ENCODE results near the gene ARHGEF7.

ARHGEF7 gene

DNA sequence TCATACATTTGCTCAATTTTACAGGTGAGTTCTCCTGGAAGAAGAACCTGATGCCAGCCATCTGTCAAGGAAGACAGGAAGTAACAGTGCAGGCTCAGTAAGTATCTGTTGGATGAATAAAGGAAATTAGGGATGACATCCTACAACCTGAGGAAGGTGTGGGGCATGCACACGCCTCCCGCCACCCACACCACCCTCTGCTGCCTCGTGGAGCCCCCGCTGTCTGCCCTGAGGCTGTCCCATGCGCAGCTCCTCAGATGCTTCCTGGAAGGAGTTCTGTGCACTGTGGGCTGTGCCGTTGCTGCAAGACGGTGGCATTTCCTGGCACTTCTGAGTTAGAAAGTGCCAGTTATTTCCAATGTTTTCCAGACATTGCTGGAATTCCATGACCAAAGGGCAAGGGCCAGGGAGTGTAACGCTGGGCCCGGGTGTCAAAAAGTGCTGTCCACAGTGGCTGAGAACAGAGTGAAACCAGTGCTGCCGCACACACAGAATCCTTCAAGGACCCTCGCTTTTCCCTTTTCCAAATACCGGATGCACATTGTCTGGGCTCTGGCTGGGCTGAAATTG is 201.1 kb downstream of the ARHGEF7 start:
- DNase-seq, result no peak

DNA sequence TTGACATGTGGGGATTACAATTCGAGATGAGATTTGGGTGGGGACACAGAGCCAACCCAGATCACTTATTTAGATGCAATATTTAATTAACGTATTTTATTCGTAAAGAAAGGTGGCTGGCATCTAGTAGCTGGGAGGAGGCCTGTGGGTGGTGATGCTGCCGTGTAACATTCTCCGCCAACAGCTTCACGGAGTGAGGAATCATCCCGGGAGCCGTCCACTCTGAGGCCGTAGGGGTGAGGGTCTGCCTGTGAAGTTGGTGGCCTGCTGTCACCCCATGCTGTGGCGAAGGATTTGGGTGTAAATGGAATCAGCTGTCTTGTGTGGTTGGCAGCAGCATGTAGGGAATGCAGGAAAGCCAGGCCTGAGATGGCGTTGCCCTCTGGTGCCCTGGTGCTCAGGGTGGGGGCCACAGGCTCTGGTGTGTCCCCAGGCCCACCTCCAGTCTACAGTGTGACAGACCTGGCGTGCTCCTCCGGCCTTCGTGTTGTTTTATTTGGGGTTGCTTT is 202.0 kb downstream of the ARHGEF7 start:
- no peak for DNase-seq

DNA sequence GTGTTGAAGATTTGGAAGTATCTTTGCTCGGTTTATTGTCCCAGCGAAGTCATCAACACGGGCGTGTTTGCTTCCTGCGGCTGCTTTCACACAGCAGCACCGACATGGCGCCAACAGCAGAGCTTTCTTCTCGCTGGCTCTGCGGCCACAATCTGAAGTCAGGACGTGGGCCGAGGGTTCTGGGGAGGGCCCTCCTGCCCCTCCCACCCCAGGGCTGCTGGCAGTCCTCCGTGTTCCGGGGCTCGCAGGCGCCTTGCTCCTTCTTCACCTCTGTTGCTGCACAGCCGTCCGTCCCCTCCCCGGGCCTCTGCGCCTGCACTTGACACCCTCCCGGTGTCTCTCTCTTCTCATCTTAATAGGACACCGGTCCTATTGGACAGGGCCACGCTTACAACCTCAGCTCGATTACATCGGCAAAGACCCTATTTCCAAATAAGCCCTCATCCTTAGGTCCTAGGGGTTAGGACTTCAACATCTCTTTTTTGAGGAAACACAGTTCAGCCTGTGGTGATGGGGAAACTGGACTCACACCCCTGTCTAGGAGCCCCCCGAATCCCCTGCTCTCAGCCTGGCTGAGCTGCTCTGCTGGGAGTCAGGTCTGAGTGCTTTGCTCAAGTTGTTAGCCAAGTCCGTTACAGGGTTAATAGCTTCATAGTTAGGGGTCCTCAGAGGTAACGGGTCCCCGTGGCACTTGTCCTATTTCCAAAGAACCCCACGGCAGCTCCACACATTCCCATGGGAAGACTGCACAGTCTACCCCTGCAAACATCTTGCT is 202.6 kb downstream of the ARHGEF7 start:
- DNase-seq, result no peak

DNA sequence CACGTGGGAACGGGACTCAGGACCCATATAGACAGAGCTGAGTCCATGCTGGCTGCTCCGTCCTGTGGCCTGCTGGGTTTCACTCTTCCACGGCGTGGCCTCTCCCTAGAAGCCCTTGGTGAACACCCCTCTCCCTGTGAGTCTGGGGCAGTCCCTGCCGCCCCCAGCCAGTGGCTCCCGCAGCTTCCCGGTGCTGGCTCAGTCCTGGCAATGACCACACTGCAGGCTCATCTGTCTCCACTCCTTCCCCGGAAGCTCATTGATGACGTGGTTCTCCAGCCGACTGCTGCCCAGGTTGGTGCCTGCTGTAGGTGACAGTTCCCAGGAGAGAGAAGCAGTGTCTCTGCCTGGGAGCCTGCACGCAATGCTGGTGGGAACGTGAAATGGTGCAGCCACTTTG is 203.3 kb downstream of the ARHGEF7 start:
- DNase-seq, result no peak

DNA sequence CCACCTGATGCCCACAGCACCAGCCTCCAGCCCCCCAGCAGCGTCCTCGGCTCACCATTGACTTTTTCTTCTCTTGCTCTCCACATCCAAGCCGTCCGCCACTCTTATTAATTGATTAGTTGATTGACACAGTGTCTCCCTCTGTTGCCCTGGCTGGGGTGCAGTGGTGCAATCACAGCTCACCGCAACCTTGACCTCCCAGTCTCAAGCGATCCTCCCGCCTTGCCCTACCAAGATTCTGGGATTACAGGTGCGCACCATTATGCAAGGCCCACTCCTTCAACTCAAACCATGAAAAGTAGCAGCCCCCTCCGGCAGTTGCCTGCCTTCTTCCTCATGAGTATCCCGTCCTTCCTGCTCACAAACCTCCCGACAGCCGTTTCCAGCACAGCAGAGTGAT is 204.4 kb downstream of the ARHGEF7 start:
- no peak for DNase-seq

DNA sequence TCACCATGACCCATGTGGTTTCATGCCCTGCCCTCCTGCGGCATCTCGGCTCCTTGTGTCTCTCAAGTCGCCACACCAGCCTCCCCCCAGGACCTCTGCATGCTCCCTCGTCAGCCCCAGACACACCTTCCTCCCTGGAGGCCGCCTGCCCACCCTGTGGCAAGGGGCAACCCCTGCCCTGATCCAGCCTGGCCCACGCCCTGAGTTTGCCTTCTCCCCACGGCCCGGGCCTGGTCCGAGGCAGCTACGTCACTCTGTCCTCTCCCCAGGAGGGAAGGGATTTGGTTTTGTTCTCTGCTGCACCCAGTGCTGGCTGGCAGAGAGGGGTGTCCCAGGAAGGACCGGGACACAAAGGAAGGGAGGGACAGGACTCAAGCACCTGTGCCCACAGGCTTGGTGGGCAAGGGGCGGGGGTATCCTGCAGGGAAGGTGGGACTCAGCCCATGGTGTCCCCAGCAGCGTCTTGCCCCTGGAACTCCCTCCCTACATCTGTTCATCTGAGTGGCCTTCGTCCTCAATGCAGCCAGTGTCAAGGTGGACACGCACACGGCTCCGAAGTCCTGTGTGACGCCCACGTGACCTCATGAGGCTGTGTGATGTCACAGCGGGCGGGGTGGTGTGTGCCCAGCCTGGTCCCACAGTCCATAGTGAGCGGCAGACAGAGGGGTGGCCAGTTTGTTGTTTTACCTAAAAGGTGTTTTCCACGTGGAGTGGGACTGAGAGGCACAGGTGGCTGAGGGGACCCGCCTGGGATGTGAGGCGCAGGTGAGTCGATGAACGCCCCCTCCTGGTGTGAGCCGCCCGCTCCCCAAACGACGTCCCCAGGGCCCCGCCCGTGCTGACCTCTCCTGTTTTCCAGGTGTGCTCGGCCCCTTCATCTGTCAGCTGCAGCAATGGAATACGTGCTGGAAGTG is 205.1 kb downstream of the ARHGEF7 start, which contains the start of gene TEX29:
TEX29 (plus strand) TSS at position 645 of the 914 bp plus-strand sequence; CDS start at position 894, 249 bp downstream.
- DNase-seq, result no peak

DNA sequence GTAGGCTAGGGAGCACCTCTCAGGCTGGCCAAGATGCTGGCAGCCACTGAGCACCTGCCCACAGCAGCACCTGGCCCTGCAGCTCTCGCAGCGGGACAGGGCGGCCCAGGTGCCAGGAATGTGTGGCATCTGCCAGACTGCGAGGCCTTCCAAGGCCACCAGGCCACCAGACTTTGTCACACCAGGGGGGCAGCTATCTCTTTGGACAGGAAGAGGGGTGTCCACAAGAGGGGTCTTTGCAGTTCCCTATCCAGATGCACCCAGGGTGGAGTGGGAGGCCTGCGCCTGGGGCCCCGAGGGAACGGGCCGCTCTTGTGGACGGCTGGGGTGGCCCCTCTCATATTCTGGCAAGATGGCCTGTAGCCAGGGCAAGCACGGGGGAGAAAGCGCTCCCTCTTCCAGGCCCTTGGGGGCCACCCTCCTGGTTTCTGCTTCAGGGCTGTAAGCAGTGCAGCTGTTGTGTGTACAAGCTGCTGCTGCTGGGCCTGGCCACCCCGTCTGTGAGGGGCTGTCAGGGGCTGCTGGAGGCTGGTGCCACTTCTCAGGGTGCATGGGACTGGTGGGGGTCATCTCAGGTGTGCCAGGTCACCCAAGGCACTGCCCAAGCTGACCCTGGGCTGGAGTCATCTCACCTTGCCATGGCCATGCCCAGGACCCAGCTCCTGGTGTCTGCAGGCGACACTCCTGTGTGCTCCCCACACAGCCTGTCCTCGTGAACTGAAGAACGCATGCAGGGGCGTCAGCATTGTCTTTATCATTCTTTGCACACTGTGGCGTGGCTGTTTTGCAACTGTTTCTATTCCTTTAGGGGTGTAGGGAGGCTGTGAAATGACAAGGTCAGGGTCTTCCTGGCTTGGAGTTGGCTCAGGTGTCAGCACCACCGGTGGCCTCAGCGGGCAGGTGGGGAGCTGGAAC is 207.1 kb downstream of the ARHGEF7 start:
- DNase-seq, result no peak

DNA sequence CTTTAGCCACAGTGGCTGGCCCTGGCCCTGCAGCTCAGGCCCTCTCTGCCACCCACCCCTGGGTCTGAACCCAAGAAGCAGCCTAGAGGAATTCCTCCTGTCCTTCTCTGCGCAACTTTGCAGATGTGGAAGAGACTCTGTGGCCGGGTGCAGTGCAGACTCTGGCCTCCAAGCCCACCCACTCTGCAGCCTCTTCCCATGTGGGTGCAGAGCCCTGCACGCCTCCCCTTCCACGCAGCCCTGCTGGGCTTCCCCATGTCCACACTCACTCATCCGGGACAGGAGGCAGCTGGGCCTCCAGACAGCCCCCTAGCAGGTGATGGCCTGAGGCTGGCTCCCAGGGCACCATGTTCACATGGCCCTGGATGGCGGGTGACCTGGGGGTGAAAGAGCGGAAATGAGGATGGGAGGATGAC is 207.8 kb downstream of the ARHGEF7 start:
- no peak for DNase-seq

DNA sequence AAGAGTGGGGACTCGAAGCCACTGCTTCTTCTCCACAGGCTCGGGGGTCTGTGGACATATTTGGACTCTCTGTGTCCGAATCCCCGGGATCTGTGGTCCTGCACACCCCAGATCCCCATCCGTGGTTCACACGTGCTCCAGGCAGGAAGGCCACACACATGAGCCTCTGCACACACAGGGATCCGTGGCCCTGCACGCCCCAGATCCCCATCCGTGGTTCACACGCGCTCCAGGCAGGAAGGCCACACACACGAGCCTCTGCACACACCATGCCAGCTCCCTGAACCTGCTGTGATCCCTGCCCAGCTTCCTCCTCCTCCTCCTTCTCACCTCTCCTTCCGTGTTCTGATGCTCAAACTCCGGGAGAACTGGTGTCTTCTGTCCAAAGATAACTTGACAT is 208.4 kb downstream of the ARHGEF7 start:
- DNase-seq, result no peak

DNA sequence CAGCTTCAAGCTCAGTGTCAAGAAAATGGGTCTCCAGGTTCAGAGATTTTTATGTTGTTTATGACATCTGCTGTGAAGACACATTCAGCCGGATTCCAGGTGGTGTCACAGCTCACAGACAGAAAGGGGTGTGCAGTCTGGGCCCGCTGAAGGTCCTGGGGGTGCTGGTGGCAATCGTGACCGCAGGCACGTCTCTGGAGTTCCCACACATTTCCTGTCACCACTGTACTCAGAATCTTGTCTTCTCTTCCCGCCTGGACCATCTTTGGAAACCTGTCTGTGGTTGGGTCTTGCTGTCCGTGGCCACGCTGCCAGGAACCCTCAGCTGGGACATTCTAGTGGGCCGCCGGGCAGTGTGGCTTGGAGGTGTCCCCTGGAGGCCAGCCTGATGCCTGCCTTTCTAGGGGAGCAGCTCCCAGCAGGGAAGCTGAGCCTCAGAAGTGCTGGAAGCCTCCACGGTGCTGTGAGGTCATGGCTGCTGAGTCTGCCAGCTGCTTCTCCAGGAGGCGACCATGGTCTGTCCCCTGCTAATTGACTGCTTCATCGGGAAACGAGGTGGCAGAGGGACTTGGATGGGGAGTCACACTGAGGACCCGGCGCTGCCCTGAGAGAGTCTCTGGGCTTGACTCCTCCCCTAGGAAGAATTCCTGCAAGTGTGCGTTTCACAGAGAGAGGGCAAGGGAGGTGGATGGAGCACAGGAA is 209.0 kb downstream of the ARHGEF7 start:
- no peak for DNase-seq

DNA sequence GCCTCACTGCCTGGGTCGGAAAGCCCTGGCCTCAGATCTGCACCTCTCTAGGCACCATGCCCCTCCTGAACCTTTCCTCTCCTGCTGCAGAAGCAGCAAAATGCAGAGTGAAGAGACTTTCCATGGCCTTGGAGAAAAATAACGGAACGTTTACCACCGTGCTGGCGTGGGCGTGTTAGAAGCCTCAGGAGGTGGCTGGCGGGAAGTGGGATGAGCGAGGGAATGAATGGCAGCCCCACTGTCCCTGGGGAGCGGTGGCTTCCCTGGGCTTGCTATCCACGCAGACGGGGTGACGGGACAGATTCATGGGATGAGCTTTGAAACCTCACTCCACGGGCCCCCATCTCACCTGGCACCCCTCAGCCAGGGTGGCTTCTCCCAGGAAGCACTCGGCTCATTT is 209.6 kb downstream of the ARHGEF7 start:
- no peak for DNase-seq

DNA sequence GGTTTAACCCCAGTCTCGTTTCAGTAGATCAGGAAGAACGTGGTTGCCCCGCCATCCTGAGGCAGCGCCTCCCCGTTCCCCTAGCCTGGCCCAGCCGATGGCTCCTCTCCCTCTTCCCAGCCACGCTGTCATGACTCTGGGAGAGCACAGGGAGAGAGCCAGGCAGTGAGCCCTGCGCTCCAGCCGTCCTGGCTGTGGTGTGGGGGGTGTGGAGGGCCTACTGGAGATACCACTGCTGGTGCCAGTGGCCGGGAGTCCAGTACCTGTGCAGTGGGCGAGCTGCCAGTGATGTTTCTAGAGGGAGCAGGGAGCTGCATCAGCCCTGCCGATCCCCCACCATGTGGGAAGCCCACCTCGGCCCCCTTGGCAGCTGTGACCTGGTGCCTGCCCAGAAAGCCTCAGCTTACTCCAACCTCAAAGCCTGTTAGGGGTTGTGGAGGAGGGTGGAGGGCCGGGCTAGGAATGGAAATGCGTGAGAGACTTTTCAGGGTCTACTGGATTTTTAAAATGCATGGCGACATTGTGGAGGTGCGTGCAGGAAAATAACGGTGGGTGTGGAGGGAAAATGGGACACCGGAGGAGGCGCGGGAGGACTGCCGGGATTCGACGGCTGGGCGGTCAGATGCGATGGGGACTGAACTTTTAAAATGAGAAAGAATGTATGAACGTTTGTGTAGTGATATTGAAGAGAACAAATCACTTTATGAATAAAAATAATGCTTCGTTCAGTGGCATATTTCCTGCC is 210.2 kb downstream of the ARHGEF7 start:
- no peak for DNase-seq

DNA sequence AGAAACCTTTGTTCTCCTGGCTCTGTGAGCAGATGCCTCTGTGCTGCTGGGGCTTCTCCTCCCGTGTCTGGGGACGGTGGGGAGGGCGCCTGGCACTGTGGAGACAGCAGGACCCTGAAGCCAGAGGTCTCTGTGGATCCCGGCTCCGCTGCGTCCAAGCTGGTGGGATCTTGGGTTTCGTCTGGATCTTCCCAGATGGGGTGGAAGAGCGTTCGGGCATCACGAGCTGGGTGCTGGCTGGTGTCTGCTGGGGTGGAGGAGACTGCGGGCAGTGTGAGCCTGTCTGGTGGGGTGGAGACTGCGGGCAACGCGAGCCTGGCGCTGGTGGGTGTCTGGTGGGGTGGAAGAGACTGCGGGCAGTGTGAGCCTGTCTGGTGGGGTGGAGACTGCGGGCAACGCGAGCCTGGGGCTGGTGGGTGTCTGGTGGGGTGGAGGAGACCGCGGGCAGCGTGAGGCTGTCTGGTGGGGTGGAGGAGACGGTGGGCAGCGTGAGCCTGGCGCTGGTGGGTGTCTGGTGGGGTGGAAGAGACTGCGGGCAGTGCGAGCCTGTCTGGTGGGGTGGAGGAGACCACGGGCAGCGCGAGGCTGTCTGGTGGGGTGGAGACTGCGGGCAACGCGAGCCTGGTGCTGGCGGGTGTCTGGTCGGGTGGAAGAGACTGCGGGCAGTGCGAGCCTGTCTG is 211.0 kb downstream of the ARHGEF7 start:
- no peak for DNase-seq

DNA sequence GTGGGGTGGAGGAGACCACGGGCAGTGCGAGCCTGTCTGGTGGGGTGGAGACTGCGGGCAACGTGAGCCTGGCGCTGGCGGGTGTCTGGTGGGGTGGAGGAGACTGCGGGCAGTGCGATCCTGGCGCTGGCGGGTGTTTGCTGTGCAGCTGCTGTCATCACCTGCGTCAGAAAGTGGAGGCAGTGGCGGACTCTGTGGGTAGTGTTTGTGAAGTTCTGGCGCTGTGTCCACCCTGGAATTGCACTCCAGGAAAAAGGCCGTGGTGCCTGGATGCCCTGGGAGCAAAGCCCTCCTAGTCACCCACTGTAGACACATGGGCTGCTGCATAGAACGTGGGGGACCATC is 211.5 kb downstream of the ARHGEF7 start:
- peak; percentile 27 for DNase-seq

DNA sequence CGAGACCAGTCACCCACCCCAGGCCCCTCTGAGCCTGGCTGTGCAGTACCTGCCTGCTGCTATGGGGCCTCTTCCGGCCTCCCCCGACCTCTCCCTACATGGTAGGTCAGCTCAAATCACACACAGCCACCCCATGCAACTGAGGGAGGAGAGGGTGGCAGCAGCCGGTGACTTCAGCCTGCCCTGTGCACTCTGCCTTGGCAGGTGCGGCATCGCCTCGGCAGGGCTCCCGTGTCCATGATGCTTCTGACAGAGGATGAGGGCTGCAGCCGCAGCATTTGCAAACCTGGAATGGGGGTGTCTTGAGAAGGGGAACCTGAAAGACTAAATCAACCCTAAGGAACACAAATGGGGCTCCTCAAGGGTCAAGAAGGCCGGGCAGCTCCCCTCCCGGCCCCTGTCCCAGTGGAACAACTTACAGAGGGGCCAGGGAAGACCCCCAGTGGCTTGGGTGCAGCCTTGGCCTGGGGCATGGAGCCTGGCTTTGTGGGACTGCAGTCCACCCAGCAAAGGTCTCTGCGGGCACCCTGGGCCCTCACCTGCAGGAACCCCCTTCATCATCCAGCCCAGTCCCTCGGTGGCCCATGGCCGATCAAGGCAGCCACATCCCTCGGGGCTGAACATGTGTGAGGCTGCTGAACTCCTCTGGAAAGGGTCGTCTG is 212.0 kb downstream of the ARHGEF7 start:
- no peak for DNase-seq

DNA sequence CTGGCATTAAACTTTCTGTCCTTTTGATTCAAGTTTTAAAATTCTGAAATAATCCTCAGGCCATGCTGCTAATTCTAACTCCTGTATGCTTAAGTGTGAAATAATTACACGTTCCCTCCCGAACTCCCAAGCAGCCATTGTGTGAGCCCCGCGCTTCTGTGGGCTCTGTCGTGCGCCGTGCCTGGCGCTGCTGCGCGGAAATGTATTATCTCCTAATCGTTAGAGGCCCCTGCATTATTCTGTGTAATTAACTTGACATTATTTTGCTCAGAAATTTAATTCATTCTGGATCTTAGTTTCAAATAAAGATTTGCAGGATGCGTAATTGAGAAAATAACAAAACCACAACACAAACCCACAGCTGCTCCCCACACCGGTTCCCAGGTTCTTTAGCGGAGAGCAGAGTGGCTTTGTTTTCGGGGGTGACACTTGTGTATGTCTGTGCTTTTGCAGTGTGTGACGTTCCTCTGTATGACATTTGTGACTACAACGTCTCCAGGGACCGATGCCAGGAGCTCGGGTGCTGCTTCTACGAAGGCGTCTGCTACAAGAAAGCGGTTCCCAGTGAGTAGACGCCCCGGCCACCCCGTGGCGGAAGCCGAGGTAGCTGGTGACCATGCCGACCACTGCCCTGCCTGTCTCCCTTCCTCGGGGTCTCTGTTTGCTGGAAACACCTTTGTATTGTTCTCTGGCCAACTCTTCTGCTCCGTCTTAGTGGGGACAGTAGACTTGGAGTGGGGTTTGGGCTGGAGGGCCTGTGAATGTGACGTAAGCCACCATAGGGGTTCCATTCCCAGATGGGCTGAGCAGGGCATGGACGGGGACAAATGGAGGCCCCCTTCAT is 212.8 kb downstream of the ARHGEF7 start:
- no peak for DNase-seq

DNA sequence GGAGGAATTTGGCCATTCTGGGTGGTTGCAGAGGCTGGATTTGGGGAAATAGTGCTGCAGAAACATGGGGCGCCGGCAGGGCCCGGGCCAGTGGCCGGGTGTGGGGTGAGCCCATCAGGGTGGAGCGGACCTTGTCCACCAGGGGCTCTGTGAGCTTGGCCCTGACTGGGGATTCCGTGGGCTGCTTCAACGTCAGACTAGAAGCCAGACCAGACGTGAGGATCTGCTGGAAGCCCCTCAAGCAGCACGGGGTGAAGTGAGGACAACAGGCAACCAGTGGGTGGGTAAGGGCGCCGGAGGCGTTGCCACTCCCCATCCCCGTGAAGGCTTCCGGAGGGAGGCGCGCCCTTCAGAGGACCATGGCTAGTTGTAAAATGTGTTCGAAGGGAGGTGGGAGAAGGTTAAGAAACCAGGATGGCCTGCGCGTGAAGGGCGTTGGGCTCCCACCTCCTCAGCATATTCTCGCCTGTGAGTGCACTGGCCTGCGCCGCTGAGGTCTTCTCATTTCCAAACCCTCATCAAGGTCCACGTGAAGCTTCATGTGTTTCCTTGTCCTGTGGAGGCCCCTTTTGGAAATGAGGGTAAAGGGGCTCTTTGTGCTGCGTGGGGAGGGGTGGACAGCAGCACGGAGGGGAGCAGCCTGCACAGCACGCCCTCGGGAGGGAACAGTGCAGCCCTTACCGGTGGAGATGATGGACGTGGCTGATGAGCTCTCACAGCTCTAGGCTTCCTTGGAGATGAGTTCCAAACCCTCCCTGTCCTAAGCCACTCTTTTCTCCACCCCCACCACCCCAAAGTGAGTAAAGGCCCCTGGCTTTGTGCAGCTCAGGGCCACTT is 213.7 kb downstream of the ARHGEF7 start:
- no peak for DNase-seq

DNA sequence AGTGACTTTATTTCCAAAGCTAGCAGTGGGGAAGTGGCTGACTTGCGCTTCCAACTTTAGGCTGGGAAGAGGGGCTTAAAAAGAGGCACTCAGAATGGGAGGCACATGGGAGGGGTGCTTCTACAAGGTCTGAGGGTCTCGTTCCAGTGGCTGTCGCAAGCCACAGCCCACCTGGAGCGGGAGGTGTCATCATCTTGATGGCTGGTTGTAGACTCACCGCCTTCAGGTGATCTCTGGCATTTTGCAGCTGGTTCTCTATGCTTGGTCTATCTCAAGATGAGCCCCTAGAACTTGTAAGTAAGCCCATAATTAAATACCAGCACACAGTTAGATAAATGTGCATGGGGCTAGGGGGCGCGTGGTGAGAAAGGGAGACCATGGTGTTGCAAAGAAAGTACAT is 214.5 kb downstream of the ARHGEF7 start:
- no peak for DNase-seq
